ENCODE measurements around the gene ASTN2. TPM values are rescaled to one million over a fixed set of nuclear protein-coding genes. Genes with fewer than 3 reads are reported as not detected.
"Not testable (repeated sequence)": the region's sequence is repeated elsewhere in the genome, so short reads cannot be mapped to it uniquely, and the experiment has no call there.

The ASTN2 gene
- total RNA-seq, 1 donor from 2014 or later = 7.3 TPM

DNA sequence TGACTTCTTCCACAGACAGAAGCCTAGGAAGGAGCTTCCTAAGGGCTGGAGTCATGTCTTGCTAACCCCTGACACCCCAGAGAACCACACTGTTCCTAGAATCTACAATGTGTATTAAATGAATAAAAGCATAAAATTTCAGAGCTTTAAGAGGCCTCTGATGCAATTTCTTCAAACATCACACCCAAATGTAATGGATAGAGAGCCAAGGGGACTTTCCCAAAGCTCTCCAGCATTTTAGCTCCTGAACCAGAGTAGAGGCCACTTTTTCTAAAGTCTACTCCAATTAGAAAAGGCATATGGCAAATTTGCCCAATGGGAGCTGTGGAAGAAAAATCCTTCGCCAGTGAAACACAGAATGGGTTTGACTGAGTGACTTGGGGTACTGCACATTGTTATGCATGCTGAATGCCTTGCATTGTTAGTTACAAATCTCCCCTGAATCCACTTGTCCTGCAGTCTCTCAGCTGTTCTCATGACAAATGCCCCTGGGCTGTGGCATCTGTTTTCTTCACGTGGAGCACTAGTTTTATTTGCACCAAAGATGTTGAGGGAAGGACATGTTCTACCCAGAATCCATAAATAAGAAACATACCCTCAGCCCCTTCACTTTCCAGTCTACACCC is 334.0 kb downstream of the ASTN2 start:
- Histone ChIP-seq H3K9ac (ENCODE audit: low read depth in 1 of 3, low read length in 3 of 3) (no peak overlapping the region), H3K36me3 (ENCODE audit: control insufficient read depth in 3 of 3, insufficient read depth in 3 of 3, low read length in 3 of 3) (no peaks in the 10 kb centered on the region), H3K4me1 (ENCODE audit: control insufficient read depth in 3 of 3, insufficient read depth in 3 of 3, low read length in 3 of 3) (peaks cover 0 to 10% (median 4%) of the 10 kb centered on the region in 3 donors), H3K27me3 (ENCODE audit: control insufficient read depth in 3 of 3, insufficient read depth in 3 of 3, low read length in 3 of 3) (no peaks in the 10 kb centered on the region), H3K27ac (ENCODE audit: low read depth, low read length) (no peak overlapping the region), H3K4me3 (ENCODE audit: low read length in 3 of 3) (no peak overlapping the region), H3K9me3 (ENCODE audit: control insufficient read depth in 3 of 3, low read length in 3 of 3) (no peaks in the 10 kb centered on the region)

DNA sequence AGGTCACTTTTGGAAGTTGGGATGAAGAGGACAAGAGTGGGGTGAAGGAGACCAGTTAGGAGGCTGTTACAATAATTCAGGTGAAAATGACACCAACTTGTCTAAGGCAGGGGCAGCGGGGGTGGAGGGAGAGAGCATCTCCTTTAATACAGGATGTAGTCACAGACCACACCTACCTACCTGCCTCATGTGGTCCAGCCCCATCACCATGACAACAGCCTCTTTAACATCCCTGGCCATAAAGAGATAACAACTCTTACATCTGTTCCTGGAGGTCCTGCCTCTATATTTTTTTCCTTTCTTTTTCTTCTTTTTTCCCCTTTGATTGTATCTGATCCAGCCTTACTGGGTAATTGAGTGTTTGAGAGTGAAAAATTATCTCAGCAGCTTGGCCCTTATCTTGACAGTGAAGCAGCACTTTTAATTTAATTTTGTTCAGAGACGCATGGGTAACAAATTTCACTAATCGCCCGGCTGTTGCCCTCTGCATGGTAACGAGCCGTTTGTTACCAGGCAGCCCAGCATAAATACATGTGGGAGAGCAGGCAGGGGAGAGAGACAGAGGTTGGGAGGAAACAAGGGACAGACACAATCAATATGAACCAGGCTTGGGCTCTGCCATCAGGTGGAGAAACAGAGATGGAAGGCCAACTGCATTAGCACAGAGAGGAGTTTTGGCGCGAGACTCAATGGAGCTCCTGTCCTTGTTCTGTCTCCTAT is 338.1 kb downstream of the ASTN2 start:
- Histone ChIP-seq H3K36me3 (ENCODE audit: control insufficient read depth in 3 of 3, insufficient read depth in 3 of 3, low read length in 3 of 3) (no peaks in the 10 kb centered on the region), H3K9me3 (ENCODE audit: control insufficient read depth in 3 of 3, low read length in 3 of 3) (no peaks in the 10 kb centered on the region), H3K27ac (ENCODE audit: low read depth, low read length) (no peak overlapping the region), H3K9ac (ENCODE audit: low read depth in 1 of 3, low read length in 3 of 3) (no peak overlapping the region), H3K27me3 (ENCODE audit: control insufficient read depth in 3 of 3, insufficient read depth in 3 of 3, low read length in 3 of 3) (no peaks in the 10 kb centered on the region), H3K4me3 (ENCODE audit: low read length in 3 of 3) (no peak overlapping the region), H3K4me1 (ENCODE audit: control insufficient read depth in 3 of 3, insufficient read depth in 3 of 3, low read length in 3 of 3) (peaks cover 0 to 5% (median 0%) of the 10 kb centered on the region in 3 donors)

GRCh38 chr9:117075636-117076035 is 339.2 kb downstream of the ASTN2 start:
- no peaks in the 10 kb centered on the region for H3K9me3 ChIP-seq (ENCODE audit: control insufficient read depth in 3 of 3, low read length in 3 of 3)
- no peaks in the 10 kb centered on the region for H3K4me1 ChIP-seq (ENCODE audit: control insufficient read depth in 3 of 3, insufficient read depth in 3 of 3, low read length in 3 of 3)
- no peak overlapping the region for H3K4me3 ChIP-seq (ENCODE audit: low read length in 3 of 3)
- no peaks in the 10 kb centered on the region for H3K27me3 ChIP-seq (ENCODE audit: control insufficient read depth in 3 of 3, insufficient read depth in 3 of 3, low read length in 3 of 3)
- no peak overlapping the region for H3K9ac ChIP-seq (ENCODE audit: low read depth in 1 of 3, low read length in 3 of 3)
- no peak overlapping the region for H3K27ac ChIP-seq (ENCODE audit: low read depth, low read length)
- H3K36me3 ChIP-seq (ENCODE audit: control insufficient read depth in 3 of 3, insufficient read depth in 3 of 3, low read length in 3 of 3) = no peaks in the 10 kb centered on the region

GRCh38 chr9:117074784-117075520 is 339.9 kb downstream of the ASTN2 start:
- no peaks in the 10 kb centered on the region for H3K4me1 ChIP-seq (ENCODE audit: control insufficient read depth in 3 of 3, insufficient read depth in 3 of 3, low read length in 3 of 3)
- H3K9me3 ChIP-seq (ENCODE audit: control insufficient read depth in 3 of 3, low read length in 3 of 3) = no peaks in the 10 kb centered on the region
- no peaks in the 10 kb centered on the region for H3K27me3 ChIP-seq (ENCODE audit: control insufficient read depth in 3 of 3, insufficient read depth in 3 of 3, low read length in 3 of 3)
- H3K36me3 ChIP-seq (ENCODE audit: control insufficient read depth in 3 of 3, insufficient read depth in 3 of 3, low read length in 3 of 3) = no peaks in the 10 kb centered on the region
- no peak overlapping the region for H3K27ac ChIP-seq (ENCODE audit: low read depth, low read length)
- no peak overlapping the region for H3K9ac ChIP-seq (ENCODE audit: low read depth in 1 of 3, low read length in 3 of 3)
- H3K4me3 ChIP-seq (ENCODE audit: low read length in 3 of 3) = no peak overlapping the region

- Histone ChIP-seq H3K4me3 (ENCODE audit: low read length in 3 of 3) (no peak overlapping the region), H3K9ac (ENCODE audit: low read depth in 1 of 3, low read length in 3 of 3) (no peak overlapping the region), H3K27me3 (ENCODE audit: control insufficient read depth in 3 of 3, insufficient read depth in 3 of 3, low read length in 3 of 3) (no peaks in the 10 kb centered on the region), H3K36me3 (ENCODE audit: control insufficient read depth in 3 of 3, insufficient read depth in 3 of 3, low read length in 3 of 3) (no peaks in the 10 kb centered on the region), H3K4me1 (ENCODE audit: control insufficient read depth in 3 of 3, insufficient read depth in 3 of 3, low read length in 3 of 3) (no peaks in the 10 kb centered on the region), H3K27ac (ENCODE audit: low read depth, low read length) (no peak overlapping the region), H3K9me3 (ENCODE audit: control insufficient read depth in 3 of 3, low read length in 3 of 3) (no peaks in the 10 kb centered on the region)
Measured at GRCh38 chr9:117074342-117074662, 340.6 kb downstream of the ASTN2 start.

DNA sequence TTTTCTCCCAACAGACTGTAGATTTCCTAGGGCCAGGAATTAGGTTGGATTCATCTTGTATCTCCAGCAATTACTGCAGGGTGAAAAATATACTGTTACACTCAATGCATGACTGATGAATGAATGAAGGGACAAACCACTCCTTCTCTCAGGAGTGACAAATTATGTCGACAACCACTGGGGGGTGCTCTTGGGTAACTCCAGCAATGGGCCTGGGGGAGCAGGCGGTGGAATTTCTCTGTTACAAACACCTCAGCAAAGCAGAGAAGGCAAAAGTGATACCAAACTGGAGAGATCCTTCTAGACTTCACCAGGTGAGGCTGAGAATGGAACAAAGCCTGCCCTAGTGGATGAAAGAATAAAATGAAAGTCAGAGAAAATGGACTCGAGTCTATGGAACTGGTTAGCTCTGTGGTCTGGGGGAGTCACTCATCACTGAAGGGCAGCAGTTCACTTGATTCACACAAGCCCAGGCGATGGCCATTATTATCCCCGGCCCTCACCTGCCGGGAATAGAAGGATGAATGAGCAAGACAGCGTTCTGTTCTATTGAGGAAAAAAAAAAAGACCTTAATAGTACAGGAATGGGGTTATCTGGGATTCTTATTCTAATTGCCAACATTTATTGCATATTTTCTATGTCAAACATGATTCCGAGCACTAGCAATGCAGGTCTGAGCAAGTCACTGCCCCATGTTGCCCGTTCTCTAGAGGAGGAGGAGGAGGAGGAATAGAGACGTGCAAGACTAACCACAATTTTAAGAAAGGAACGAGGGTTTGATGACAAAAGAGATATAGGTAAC is 341.1 kb downstream of the ASTN2 start:
- H3K27me3 ChIP-seq (ENCODE audit: control insufficient read depth in 3 of 3, insufficient read depth in 3 of 3, low read length in 3 of 3) = no peaks in the 10 kb centered on the region
- H3K27ac ChIP-seq (ENCODE audit: low read depth, low read length) = no peak overlapping the region
- no peak overlapping the region for H3K4me3 ChIP-seq (ENCODE audit: low read length in 3 of 3)
- no peaks in the 10 kb centered on the region for H3K9me3 ChIP-seq (ENCODE audit: control insufficient read depth in 3 of 3, low read length in 3 of 3)
- H3K36me3 ChIP-seq (ENCODE audit: control insufficient read depth in 3 of 3, insufficient read depth in 3 of 3, low read length in 3 of 3) = no peaks in the 10 kb centered on the region
- H3K9ac ChIP-seq (ENCODE audit: low read depth in 1 of 3, low read length in 3 of 3) = no peak overlapping the region
- H3K4me1 ChIP-seq (ENCODE audit: control insufficient read depth in 3 of 3, insufficient read depth in 3 of 3, low read length in 3 of 3) = no peaks in the 10 kb centered on the region

DNA sequence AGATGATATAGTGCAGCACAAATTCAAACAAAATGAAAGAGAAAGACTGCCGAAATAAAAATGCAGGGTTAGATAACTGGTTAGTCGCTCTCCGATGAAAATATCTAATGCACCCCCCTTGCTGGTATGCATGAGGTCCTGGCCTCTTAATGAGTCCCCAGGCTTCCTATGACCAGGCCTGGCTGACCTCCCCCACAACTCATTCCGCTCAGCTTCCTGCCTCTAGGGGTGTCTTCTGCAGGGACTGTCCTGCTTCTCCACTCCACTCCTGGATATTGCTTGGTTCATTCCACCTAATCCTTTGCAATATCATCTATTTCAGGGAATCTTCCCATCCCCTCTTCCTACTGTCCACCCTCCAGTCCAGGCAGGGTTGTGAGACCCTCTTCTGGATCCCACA is 341.8 kb downstream of the ASTN2 start:
- H3K27ac ChIP-seq (ENCODE audit: low read depth, low read length) = no peak overlapping the region
- no peaks in the 10 kb centered on the region for H3K9me3 ChIP-seq (ENCODE audit: control insufficient read depth in 3 of 3, low read length in 3 of 3)
- H3K9ac ChIP-seq (ENCODE audit: low read depth in 1 of 3, low read length in 3 of 3) = no peak overlapping the region
- no peak overlapping the region for H3K4me3 ChIP-seq (ENCODE audit: low read length in 3 of 3)
- H3K36me3 ChIP-seq (ENCODE audit: control insufficient read depth in 3 of 3, insufficient read depth in 3 of 3, low read length in 3 of 3) = no peaks in the 10 kb centered on the region
- no peaks in the 10 kb centered on the region for H3K4me1 ChIP-seq (ENCODE audit: control insufficient read depth in 3 of 3, insufficient read depth in 3 of 3, low read length in 3 of 3)
- no peaks in the 10 kb centered on the region for H3K27me3 ChIP-seq (ENCODE audit: control insufficient read depth in 3 of 3, insufficient read depth in 3 of 3, low read length in 3 of 3)

DNA sequence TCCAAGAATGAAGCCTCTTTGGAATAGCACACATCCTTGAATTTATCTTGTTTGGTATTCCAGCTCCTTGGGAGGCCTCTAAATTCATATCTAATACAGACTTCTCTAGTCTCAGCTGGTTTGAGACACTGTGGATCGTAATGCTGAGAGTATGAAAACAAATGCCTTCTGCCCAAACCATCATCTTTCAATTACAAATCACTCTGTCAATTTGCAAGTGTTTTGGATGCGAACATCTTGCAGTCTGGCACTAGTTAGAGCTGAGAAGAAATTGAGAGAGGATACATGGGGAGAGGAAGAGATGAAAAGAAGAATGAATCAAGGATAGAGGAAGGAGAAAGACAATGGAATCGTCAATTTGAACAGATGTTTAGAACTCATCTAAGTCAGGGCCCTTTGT is 342.6 kb downstream of the ASTN2 start:
- Histone ChIP-seq H3K36me3 (ENCODE audit: control insufficient read depth in 3 of 3, insufficient read depth in 3 of 3, low read length in 3 of 3) (no peaks in the 10 kb centered on the region), H3K27me3 (ENCODE audit: control insufficient read depth in 3 of 3, insufficient read depth in 3 of 3, low read length in 3 of 3) (no peaks in the 10 kb centered on the region), H3K4me3 (ENCODE audit: low read length in 3 of 3) (no peak overlapping the region), H3K9ac (ENCODE audit: low read depth in 1 of 3, low read length in 3 of 3) (no peak overlapping the region), H3K9me3 (ENCODE audit: control insufficient read depth in 3 of 3, low read length in 3 of 3) (no peaks in the 10 kb centered on the region), H3K27ac (ENCODE audit: low read depth, low read length) (no peak overlapping the region), H3K4me1 (ENCODE audit: control insufficient read depth in 3 of 3, insufficient read depth in 3 of 3, low read length in 3 of 3) (no peaks in the 10 kb centered on the region)

- H3K9ac ChIP-seq (ENCODE audit: low read depth in 1 of 3, low read length in 3 of 3); H3K36me3 ChIP-seq (ENCODE audit: control insufficient read depth in 3 of 3, insufficient read depth in 3 of 3, low read length in 3 of 3): not testable (repeated sequence)
Measured at GRCh38 chr9:117071673-117072207, 343.1 kb downstream of the ASTN2 start.

More at GRCh38 chr9:117071673-117072207, 343.1 kb downstream of the ASTN2 start:
- not testable (repeated sequence) for H3K4me1 ChIP-seq (ENCODE audit: control insufficient read depth in 3 of 3, insufficient read depth in 3 of 3, low read length in 3 of 3); H3K27me3 ChIP-seq (ENCODE audit: control insufficient read depth in 3 of 3, insufficient read depth in 3 of 3, low read length in 3 of 3); H3K9me3 ChIP-seq (ENCODE audit: control insufficient read depth in 3 of 3, low read length in 3 of 3); H3K4me3 ChIP-seq (ENCODE audit: low read length in 3 of 3); H3K27ac ChIP-seq (ENCODE audit: low read depth, low read length)

Measured in skeletal muscle tissue (tissue), 4 donors.